NCI-H1930 (cell line): ENCODE measurements around the gene CHCHD10.

Source experiments
- DNase-seq, 2 experiments: peaks; one replicate each; lab custom pipeline; 2025; lab: John Stamatoyannopoulos, UW

The CHCHD10 gene

GRCh38 chr22:23772649-23773473 lies 5.1 kb upstream of the CHCHD10 start, which contains the start of gene MMP11:
Gene MMP11, plus strand, starts transcription at chr22:23772849. Its CDS starts 22 bp downstream, at chr22:23772871.
- peak; percentile 46 to 54 for DNase-seq

- no peak for DNase-seq
These were observed 4.5 kb upstream of the CHCHD10 start for GRCh38 chr22:23772315-23772648.

GRCh38 chr22:23769321-23769965 lies 1.7 kb upstream of the CHCHD10 start:
- DNase-seq: no peak

GRCh38 chr22:23767303-23767672 lies 484 bp downstream of the CHCHD10 start:
- DNase-seq: no peak

- DNase-seq: peak in 1 of 2 experiments; percentile 67
These were observed 2.6 kb downstream of the CHCHD10 start for GRCh38 chr22:23764899-23765881.

GRCh38 chr22:23763954-23764353 lies 3.8 kb downstream of the CHCHD10 start:
- no peak for DNase-seq

GRCh38 chr22:23763579-23763945 lies 4.2 kb downstream of the CHCHD10 start:
- DNase-seq: no peak

GRCh38 chr22:23762842-23763578 lies 4.8 kb downstream of the CHCHD10 start, which contains the start of gene C22orf15:
Gene C22orf15, plus strand, starts transcription at chr22:23762990. Its CDS starts 317 bp downstream, at chr22:23763307.
- no peak for DNase-seq

- no peak for DNase-seq
These were observed 7.7 kb downstream of the CHCHD10 start for GRCh38 chr22:23760056-23760455.

GRCh38 chr22:23759566-23759965 lies 8.2 kb downstream of the CHCHD10 start:
- no peak for DNase-seq

- DNase-seq: no peak
These were observed 10.9 kb downstream of the CHCHD10 start for GRCh38 chr22:23756891-23757290.

- no peak for DNase-seq
These were observed 12.1 kb downstream of the CHCHD10 start for GRCh38 chr22:23755711-23756110.

GRCh38 chr22:23754980-23755636 lies 12.7 kb downstream of the CHCHD10 start:
- no peak for DNase-seq

GRCh38 chr22:23754220-23754919 lies 13.4 kb downstream of the CHCHD10 start, which contains the start of gene VPREB3:
Gene VPREB3, minus strand, starts transcription at chr22:23754425. Its CDS starts 62 bp downstream, at chr22:23754363.
- no peak for DNase-seq

GRCh38 chr22:23753385-23753784 lies 14.4 kb downstream of the CHCHD10 start:
- no peak for DNase-seq

- no peak for DNase-seq
These were observed 15.0 kb downstream of the CHCHD10 start for GRCh38 chr22:23752750-23753149.

GRCh38 chr22:23752090-23752691 lies 15.6 kb downstream of the CHCHD10 start:
- DNase-seq: no peak

GRCh38 chr22:23751441-23751996 lies 16.3 kb downstream of the CHCHD10 start:
- no peak for DNase-seq

- DNase-seq: peak; percentile 75 to 84
These were observed 16.9 kb downstream of the CHCHD10 start, which contains the start of gene ZNF70 for GRCh38 chr22:23750714-23751440. Gene ZNF70, minus strand, starts transcription at chr22:23751112. Its CDS starts 5,972 bp downstream, at chr22:23745140.
